PC-3 (cell line): Measurements from ENCODE around the gene MTMR2. TPM values are rescaled to one million over a fixed set of nuclear protein-coding genes. Genes with fewer than 3 reads are reported as not detected.

ENCODE experiments used
- ATAC-seq: fragments of 200-7000 bp; cut with Tn5 transposase; 2 replicates; pipeline ENCODE4 v1.9.1; 2020; ENCODE audit warnings: mild to moderate bottlenecking, moderate library complexity
- Bru-seq: library from RNA; stranded (reverse); fragments of 400-500 nt; gene quantifications from one replicate; lab custom pipeline; 2021; lab: Mats Ljungman, UMichigan
- BruChase-seq, 2 experiments: library from RNA; stranded (reverse); fragments of 400-500 nt; gene quantifications; one replicate each; lab custom pipeline; 2021; lab: Mats Ljungman, UMichigan
- BruUV-seq: library from RNA; stranded (reverse); fragments of 400-500 nt; replicated peaks from 2 replicates; lab custom pipeline; 2021; lab: Mats Ljungman, UMichigan
- CTCF ChIA-PET: fragments of 300-600 bp; sonication (Branson Sonifier 250); formaldehyde crosslinking; loops from one replicate; lab custom pipeline; 2022; ENCODE audit warnings: antibody characterized with exemption; lab: Charles Lee
- POLR2A ChIA-PET: fragments of 300-600 bp; sonication (Branson Sonifier 250); formaldehyde crosslinking; loops from one replicate; lab custom pipeline; 2022; ENCODE audit warnings: antibody characterized with exemption; ENCODE audit not compliant: unreplicated experiment; lab: Charles Lee
- DNase-seq: peaks from one replicate; pipeline ENCODE4 v3.0.0-alpha.2; 2015
- H2AFZ ChIP-seq: fragments of 300-600 bp; sonication (generic); 2 replicates; pipeline ENCODE4 v1.6.0; 2016; ENCODE audit warnings: antibody characterized with exemption, low read length
- H3F3A ChIP-seq: fragments of 300-600 bp; sonication (generic); one replicate; pipeline ENCODE4 v1.6.0; 2017; ENCODE audit warnings: antibody characterized with exemption, low read length, control low read depth, mild to moderate bottlenecking; ENCODE audit not compliant: unreplicated experiment
- H3K27ac ChIP-seq: fragments of 300-600 bp; sonication (generic); 2 replicates; pipeline ENCODE4 v1.5.1; 2016; ENCODE audit warnings: mild to moderate bottlenecking, low read length
- H3K27me3 ChIP-seq: fragments of 300-600 bp; sonication (generic); 2 replicates; pipeline ENCODE4 v1.6.1; 2016; ENCODE audit warnings: low read length, mixed read lengths
- H3K36me3 ChIP-seq: fragments of 300-600 bp; sonication (generic); 2 replicates; pipeline ENCODE4 v1.6.1; 2016; ENCODE audit warnings: low read depth, mixed run types, low read length, mixed read lengths
- H3K4me1 ChIP-seq: fragments of 300-600 bp; sonication (generic); 2 replicates; pipeline ENCODE4 v1.5.1; 2016; ENCODE audit warnings: low read length; ENCODE audit not compliant: insufficient read depth
- H3K4me2 ChIP-seq: fragments of 300-600 bp; sonication (generic); 2 replicates; pipeline ENCODE4 v1.6.0; 2016; ENCODE audit warnings: low read length
- H3K4me3 ChIP-seq: fragments of 300-600 bp; sonication (generic); 2 replicates; pipeline ENCODE4 v1.5.1; 2016; ENCODE audit warnings: mild to moderate bottlenecking, low read length, mixed read lengths
- H3K79me2 ChIP-seq: fragments of 300-600 bp; sonication (generic); 2 replicates; pipeline ENCODE4 v1.6.1; 2017; ENCODE audit warnings: low read length, mixed read lengths
- H3K9ac ChIP-seq: fragments of 300-600 bp; sonication (generic); 2 replicates; pipeline ENCODE4 v1.6.0; 2016; ENCODE audit warnings: mild to moderate bottlenecking, low read length
- H3K9me2 ChIP-seq: fragments of 300-600 bp; sonication (generic); replicated peaks from 2 replicates; pipeline ENCODE4 v1.6.1; 2016; ENCODE audit warnings: mixed run types, low read length, mixed read lengths
- H3K9me3 ChIP-seq: fragments of 300-600 bp; sonication (generic); 2 replicates; pipeline ENCODE4 v1.6.1; 2016; ENCODE audit warnings: low read length, mixed read lengths
- H4K20me1 ChIP-seq: fragments of 300-600 bp; sonication (generic); 2 replicates; pipeline ENCODE4 v1.6.1; 2016; ENCODE audit warnings: low read length, mixed read lengths
- EZH2 ChIP-seq: fragments of 300-600 bp; sonication (generic); IDR thresholded peaks from one replicate; pipeline ENCODE4 v1.6.1; 2017; ENCODE audit warnings: antibody characterized with exemption, mild to moderate bottlenecking, low read length; ENCODE audit not compliant: unreplicated experiment
- EZH2phosphoT487 ChIP-seq: fragments of 300-600 bp; sonication (generic); IDR thresholded peaks from 2 replicates; pipeline ENCODE4 v1.6.1; 2018; ENCODE audit warnings: mild to moderate bottlenecking, antibody characterized with exemption, low read length, borderline replicate concordance
- intact Hi-C: fragments of 100-400 bp; cut with micrococcal nuclease; formaldehyde crosslinking; loops from 2 replicates; pipeline ENCODE4 v1.9.0; 2023
- long read RNA-seq: library from polyadenylated mRNA; unstranded; transcript quantifications from one replicate; pipeline ENCODE4 v2.0.0, GENCODE V29; 2021; ENCODE audit not compliant: unreplicated experiment
- total RNA-seq: library from RNA; depleted of rRNA; stranded (reverse); fragments of >200 nt; gene quantifications from 2 replicates; pipeline ENCODE4 v1.2.3, GENCODE V29; 2014; rRNA removed
- TF ChIP-seq, protein P1 (sequence below): fragments of 300-600 bp; sonication (generic); conservative IDR thresholded peaks from 2 replicates; pipeline ENCODE4 v1.5.1; 2017; ENCODE audit warnings: antibody characterized with exemption, low read depth, mild to moderate bottlenecking, low read length

MTMR2 gene
- total RNA-seq (31.7 and 32.2 TPM in 2 replicates), Bru-seq, nascent RNA (percentile 90 among the genes with signal in this experiment), BruChase-seq, experiment 1, labeled RNA remaining after a 6-hour chase (percentile 80 among the genes with signal in this experiment), BruChase-seq, experiment 2, labeled RNA remaining after a 2-hour chase (percentile 81 among the genes with signal in this experiment)
- long read RNA-seq, full-length matches to known transcripts = 108 of 191 reads
- long read RNA-seq, partial matches to known transcripts = 22 of 191 reads
- long read RNA-seq, other reads (novel, unspliced or antisense) = 61 of 191 reads

DNA sequence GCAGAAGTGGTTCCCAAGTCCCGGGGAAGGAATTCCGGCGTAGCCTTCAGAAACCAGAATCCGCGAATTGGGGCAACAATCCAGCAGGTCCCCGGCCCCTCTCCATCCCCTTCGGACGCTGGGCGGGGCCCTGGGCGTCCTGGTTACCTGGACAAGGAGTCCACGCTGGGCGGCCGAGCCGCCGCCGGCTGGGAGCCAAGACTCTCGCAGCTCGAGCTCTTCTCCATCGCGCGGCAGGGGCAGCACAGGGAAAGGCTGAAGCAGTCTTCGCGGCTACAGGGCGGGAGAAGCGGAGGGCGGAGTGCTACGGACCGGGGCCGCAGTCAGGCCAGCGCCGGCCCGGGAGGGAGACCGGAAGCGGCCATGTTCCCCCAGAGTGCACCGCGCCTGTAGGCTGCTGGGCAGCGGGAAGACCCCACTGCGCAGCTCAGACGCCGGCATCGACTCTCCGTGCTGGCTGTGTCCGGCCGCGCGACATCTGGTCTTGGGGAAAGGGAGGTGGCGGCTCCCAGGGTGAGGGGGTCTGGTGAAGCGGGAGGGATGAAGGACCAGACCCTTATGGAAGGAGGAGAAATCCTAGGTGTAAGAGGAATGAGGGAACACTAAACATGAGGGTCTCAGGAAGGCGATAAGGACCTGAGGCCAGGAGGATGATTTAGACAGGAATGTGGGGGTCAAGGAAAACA, at the start of gene MTMR2:
Gene MTMR2, minus strand, starts transcription at position 380 of the 686 bp plus-strand sequence. Its CDS starts 153 bp downstream, at position 227.
- Histone ChIP-seq H3K9ac (peak within 1 kb of the TSS; percentile 90), H3K36me3 (no peaks in the 10 kb centered on the region), H3K9me2 (no peaks in the 10 kb centered on the region), H3K27ac (peak within 1 kb of the TSS; percentile 81), H3K4me2 (peak within 1 kb of the TSS; percentile 86), H3K27me3 (no peaks in the 10 kb centered on the region), H3K4me1 (peaks cover 26% of the 10 kb centered on the region), H3K79me2 (peaks cover 60% of the 10 kb centered on the region), H4K20me1 (no peaks in the 10 kb centered on the region), H3K4me3 (peak within 1 kb of the TSS; percentile 85), H3F3A (no peaks in the 10 kb centered on the region), H2AFZ (peak within 1 kb of the TSS; percentile 83), H3K9me3 (no peaks in the 10 kb centered on the region)
- BruUV-seq = no TSS peak
- ChIA-PET CTCF (interaction anchor here (0.6 kb wide), 1 partner anchor 110 kb away, joined by 3 read pairs; no protein-coding TSS in a partner anchor), POLR2A (interaction anchor here (0.5 to 1.0 kb wide), 4 partner anchors 36 to 939 kb away, joined by 3 read pairs; no protein-coding TSS in a partner anchor)
- intact Hi-C loops = loop anchor here (1.0 to 2.0 kb wide), 6 partner anchors 45 to 469 kb away; partner anchors contain the start of genes CEP57 and MAML2
- TF ChIP-seq EZH2phosphoT487 (no peak), EZH2 (no peak)
- TF ChIP-seq, protein P1, sequence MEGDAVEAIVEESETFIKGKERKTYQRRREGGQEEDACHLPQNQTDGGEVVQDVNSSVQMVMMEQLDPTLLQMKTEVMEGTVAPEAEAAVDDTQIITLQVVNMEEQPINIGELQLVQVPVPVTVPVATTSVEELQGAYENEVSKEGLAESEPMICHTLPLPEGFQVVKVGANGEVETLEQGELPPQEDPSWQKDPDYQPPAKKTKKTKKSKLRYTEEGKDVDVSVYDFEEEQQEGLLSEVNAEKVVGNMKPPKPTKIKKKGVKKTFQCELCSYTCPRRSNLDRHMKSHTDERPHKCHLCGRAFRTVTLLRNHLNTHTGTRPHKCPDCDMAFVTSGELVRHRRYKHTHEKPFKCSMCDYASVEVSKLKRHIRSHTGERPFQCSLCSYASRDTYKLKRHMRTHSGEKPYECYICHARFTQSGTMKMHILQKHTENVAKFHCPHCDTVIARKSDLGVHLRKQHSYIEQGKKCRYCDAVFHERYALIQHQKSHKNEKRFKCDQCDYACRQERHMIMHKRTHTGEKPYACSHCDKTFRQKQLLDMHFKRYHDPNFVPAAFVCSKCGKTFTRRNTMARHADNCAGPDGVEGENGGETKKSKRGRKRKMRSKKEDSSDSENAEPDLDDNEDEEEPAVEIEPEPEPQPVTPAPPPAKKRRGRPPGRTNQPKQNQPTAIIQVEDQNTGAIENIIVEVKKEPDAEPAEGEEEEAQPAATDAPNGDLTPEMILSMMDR = no peak
- peak; percentile 69 for DNase-seq
- peak; percentile 82 for ATAC-seq

DNA sequence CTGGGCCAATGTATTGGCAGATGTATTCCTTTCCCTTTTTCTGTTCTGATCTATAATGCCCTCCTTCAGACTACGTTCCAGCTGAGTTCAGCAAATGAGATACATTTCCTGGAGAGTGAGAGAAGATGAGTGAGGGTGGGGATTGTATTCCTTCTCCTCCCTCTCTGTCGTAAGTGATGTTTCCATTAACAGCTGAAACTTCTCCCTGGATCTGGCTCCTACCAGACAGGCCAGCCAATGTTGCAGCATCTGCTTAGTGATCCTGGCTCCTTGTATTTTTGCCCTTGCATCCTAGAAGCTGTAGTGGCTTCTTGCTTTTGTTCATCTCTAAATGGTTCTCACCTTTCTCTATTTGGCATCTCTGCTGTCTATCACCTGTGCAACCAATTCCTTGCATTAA, 48.2 kb upstream of the MTMR2 start:
- no peaks in the 10 kb centered on the region for H4K20me1 ChIP-seq
- intact Hi-C loops = no loop called here

More for the DNA sequence above, 48.2 kb upstream of the MTMR2 start:
- TF ChIP-seq, protein P1 = no peak
- no peak for TF ChIP-seq EZH2phosphoT487
- Histone ChIP-seq H2AFZ (no peak overlapping the region), H3K27me3 (no peaks in the 10 kb centered on the region), H3K9me3 (no peaks in the 10 kb centered on the region), H3K4me2 (no peak overlapping the region), H3K27ac (no peak overlapping the region), H3F3A (no peaks in the 10 kb centered on the region), H3K9ac (no peak overlapping the region), H3K9me2 (no peaks in the 10 kb centered on the region), H3K79me2 (no peaks in the 10 kb centered on the region), H3K4me3 (no peak overlapping the region), H3K36me3 (no peaks in the 10 kb centered on the region), H3K4me1 (peaks cover 10% of the 10 kb centered on the region)
- no peak for ATAC-seq
- no peak for DNase-seq
- CTCF ChIA-PET = no interaction called here
- BruUV-seq = no TSS peak
- POLR2A ChIA-PET = no interaction called here
